T-helper 9 cell (primary cell): ENCODE measurements around the gene UBR2.
"Not testable (repeated sequence)": the region's sequence is repeated elsewhere in the genome, so short reads cannot be mapped to it uniquely, and the experiment has no call there.

Experiments
- DNase-seq: peaks from one replicate; pipeline ENCODE4 v3.0.0-alpha.2; 2020

UBR2 gene

GRCh38 chr6:42693725-42694323 lies 130.0 kb downstream of the UBR2 start:
- DNase-seq: no peak

GRCh38 chr6:42694586-42694985 lies 130.8 kb downstream of the UBR2 start:
- DNase-seq: no peak

- DNase-seq: no peak
Measured at GRCh38 chr6:42696526-42697267, 132.9 kb downstream of the UBR2 start.

- DNase-seq: no peak
Measured at GRCh38 chr6:42697268-42697655, 133.4 kb downstream of the UBR2 start.

GRCh38 chr6:42698217-42698616 lies 134.4 kb downstream of the UBR2 start:
- DNase-seq: no peak

GRCh38 chr6:42702200-42702599 lies 138.4 kb downstream of the UBR2 start:
- no peak for DNase-seq

- not testable (repeated sequence) for DNase-seq
Measured at GRCh38 chr6:42702786-42703185, 139.0 kb downstream of the UBR2 start.

- DNase-seq: no peak
Measured at GRCh38 chr6:42704251-42704936, 140.6 kb downstream of the UBR2 start.

- no peak for DNase-seq
Measured at GRCh38 chr6:42704937-42705374, 141.1 kb downstream of the UBR2 start.

- no peak for DNase-seq
Measured at GRCh38 chr6:42707595-42707994, 143.8 kb downstream of the UBR2 start.

GRCh38 chr6:42708096-42708495 lies 144.3 kb downstream of the UBR2 start:
- DNase-seq: no peak

GRCh38 chr6:42709871-42710270 lies 146.0 kb downstream of the UBR2 start:
- DNase-seq: no peak

- no peak for DNase-seq
Measured at GRCh38 chr6:42710316-42710715, 146.5 kb downstream of the UBR2 start.

- no peak for DNase-seq
Measured at GRCh38 chr6:42711930-42712329, 148.1 kb downstream of the UBR2 start.

GRCh38 chr6:42714098-42714761 lies 150.4 kb downstream of the UBR2 start:
- DNase-seq: no peak

GRCh38 chr6:42715871-42716270 lies 152.0 kb downstream of the UBR2 start:
- DNase-seq: no peak

- DNase-seq: no peak
Measured at GRCh38 chr6:42720739-42721138, 156.9 kb downstream of the UBR2 start.

GRCh38 chr6:42722497-42722896 lies 158.7 kb downstream of the UBR2 start, which contains the start of gene PRPH2:
Gene PRPH2, minus strand, starts transcription at chr6:42722597. Its CDS starts 263 bp downstream, at chr6:42722334.
- DNase-seq: no peak

GRCh38 chr6:42724825-42725224 lies 161.0 kb downstream of the UBR2 start:
- DNase-seq: no peak

- DNase-seq: no peak
Measured at GRCh38 chr6:42726026-42726425, 162.2 kb downstream of the UBR2 start.

GRCh38 chr6:42726485-42727086 lies 162.8 kb downstream of the UBR2 start:
- DNase-seq: peak; percentile 51

- DNase-seq: no peak
Measured at GRCh38 chr6:42727087-42727611, 163.3 kb downstream of the UBR2 start.

GRCh38 chr6:42727627-42728026 lies 163.8 kb downstream of the UBR2 start:
- DNase-seq: no peak
